NCI-H345 treated with DMSO at 0.1 percent for 48 hours (cell line): ENCODE data around the gene NUTM2B.
"Not testable (repeated sequence)": the region's sequence is repeated elsewhere in the genome, so short reads cannot be mapped to it uniquely, and the experiment has no call there.

ENCODE experiments used
- DNase-seq: peaks from one replicate; lab custom pipeline; 2025; ENCODE audit not compliant: unreplicated experiment; lab: John Stamatoyannopoulos, UW

Gene NUTM2B

GRCh38 chr10:79702927-79703326, at the start of gene NUTM2B:
TSS of gene NUTM2B (plus strand) at chr10:79703227. CDS start at chr10:79703610, 383 bp downstream.
- DNase-seq = not testable (repeated sequence)

DNA sequence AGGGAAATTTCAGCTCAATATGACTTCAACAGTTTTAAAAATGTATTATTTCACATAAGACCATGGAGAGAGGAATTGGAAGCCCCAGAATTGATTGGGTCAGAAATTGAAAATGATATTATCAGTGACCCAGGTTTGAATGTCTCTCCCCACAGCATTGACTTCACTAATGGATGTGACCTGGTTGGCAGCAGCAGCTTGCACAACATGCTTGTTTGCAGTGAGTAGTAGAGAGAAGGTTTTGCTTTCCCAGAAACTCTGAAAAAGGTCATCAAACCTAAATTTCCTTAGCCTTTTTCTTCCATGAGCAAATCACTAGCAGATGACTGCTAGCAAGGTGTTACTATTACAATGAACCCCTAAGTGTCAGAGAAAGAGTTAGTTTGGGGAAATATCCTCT, 39.7 kb upstream of the NUTM2B start:
- not testable (repeated sequence) for DNase-seq

- DNase-seq = not testable (repeated sequence)
Observed at GRCh38 chr10:79664686-79665085, 38.3 kb upstream of the NUTM2B start.

DNA sequence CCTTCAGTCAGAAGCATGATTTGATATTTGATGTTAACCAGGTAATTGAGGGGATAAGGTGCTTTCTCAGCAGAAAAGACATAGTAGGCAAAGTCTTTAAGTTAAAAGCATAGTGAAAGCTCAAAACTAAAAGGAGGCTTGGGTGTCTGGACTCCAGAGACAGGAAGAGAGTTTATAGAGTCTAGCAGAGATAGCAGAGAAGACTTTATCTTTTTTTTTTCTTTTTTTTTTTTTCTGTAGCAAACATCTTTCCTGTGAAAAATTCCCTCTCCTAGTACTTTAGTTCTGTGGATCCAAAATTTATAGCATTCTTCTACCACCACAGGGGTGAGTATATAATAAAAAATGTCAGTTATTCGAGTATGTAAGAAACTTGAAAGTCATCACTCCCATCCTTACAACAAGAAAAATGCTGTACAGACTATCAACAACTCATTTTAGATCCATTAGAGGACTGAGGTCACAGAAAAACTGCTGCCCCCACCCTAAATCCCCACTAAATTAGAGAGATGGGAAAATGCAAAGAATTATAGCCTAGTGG, 33.7 kb upstream of the NUTM2B start:
- not testable (repeated sequence) for DNase-seq

DNA sequence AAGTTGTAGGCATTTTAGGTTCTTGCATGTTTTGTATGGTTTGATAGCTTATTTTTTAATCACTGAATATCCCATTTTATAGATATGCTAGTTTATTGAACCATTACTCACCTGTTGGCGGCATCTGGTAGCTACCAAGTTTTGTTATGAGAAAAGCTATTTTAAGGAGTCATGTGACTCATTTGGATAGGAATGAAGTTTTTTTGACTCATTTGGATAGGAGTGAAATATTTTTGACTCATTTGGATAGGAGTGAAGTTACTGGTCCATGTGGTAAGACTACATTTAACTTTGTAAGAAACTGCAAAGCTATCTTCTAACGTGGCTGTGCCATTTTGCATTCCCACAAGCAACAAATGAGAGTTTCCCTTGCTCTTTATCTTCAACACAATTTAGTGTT, 28.1 kb upstream of the NUTM2B start:
- DNase-seq = not testable (repeated sequence)

DNA sequence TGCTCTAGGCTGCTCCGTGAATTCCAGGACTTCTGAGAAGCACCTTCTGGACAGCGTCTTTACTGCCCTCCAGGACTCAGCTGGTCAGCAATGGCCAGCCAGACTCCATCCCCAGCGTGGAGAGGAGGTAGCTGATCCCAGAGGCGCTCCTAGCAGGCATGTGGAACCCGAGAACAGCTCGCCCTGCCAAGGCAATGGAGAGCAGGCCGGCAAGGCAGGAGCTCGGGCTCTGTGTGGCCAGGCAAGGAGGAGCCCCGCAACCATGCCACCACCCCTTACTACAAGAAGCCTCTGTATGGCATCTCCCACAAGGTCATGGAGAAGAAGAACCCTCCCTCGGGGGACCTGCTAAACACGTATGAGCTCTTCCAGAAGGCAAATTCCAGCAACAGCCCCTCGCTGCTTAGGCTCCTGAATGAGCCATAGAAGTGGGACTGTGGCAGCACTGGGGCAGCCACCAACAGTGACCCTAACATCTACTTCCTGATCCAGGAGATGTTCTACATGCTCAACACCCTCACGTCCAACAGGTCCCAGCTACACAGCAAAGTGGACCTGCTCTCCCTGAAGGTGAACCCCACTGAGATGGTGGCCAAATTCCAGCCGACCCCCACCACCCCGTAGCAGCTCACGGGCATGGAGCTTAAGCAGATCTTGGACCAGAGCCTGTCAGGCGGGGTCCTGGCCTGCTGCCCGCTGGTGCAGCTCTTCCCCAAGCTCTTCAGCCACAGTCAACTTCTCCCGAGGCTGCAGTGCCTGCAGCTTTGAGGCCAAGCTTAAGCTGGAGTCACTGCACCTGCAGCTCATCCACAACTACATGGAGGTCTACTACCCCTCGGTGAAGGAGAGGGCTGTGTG, 19.8 kb upstream of the NUTM2B start:
- not testable (repeated sequence) for DNase-seq

- not testable (repeated sequence) for DNase-seq
Observed at GRCh38 chr10:79683884-79684720, 18.9 kb upstream of the NUTM2B start.

- not testable (repeated sequence) for DNase-seq
Observed at GRCh38 chr10:79685044-79685685, 17.9 kb upstream of the NUTM2B start.

DNA sequence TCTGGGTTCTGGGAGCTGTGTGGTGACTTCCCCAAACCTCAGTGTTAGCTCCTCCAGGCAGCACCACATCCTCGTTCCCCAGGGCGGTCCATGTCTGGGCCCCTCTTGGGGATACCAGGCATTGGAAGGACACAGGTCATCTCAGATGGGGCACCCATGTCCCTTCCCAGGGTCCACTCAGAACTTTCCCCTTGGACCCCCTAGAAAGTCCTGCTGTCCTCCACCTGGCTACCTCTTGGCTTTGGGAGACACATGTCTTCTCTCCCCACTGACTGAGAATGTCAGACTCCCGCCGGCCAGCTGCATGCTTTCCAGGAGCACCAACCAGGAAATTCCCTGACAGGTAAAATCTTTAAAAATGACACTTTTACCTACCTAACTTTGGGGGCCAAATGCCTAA, 16.4 kb upstream of the NUTM2B start:
- DNase-seq = not testable (repeated sequence)

GRCh38 chr10:79687406-79688150, 15.4 kb upstream of the NUTM2B start:
- DNase-seq = not testable (repeated sequence)

DNA sequence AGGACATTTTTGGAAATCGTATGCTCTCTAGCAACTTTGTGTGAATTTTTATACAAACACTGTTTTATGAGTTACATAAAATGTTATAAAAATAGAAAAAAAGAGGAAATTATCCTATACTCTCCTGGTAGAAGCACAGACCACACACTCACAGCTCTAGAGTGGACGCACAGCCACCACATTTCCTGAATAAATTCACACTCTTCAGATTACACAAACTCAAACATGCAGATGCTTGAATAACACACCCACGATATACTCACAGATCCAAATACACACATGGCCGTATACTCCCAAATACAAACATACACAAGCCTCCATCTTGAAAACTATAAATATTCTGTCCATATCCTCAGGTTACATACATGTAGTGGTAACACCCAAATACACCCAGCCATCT, 14.2 kb upstream of the NUTM2B start:
- not testable (repeated sequence) for DNase-seq

DNA sequence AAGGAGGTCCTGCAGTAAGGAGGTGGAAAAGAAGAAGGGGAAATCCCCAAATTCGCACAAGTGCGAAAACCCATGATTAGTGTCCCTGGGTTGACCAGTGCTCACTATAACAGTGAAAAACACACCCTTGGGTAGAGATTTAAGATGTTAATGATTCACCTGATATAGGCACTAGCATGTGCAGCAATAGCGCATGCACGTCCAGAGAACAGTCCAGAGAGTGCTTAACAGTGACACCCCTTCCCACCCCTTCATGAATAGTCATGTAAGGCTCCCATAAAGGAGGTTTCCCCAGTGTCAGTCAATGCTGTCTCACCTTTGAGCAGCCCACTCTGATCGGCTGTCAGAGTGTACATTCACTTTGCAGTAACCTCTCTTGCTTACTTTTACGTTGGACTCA, 6.4 kb upstream of the NUTM2B start:
- not testable (repeated sequence) for DNase-seq

- DNase-seq = not testable (repeated sequence)
Observed at GRCh38 chr10:79697141-79697540, 5.9 kb upstream of the NUTM2B start.

- not testable (repeated sequence) for DNase-seq
Observed at GRCh38 chr10:79700381-79700944, 2.6 kb upstream of the NUTM2B start.

GRCh38 chr10:79707017-79707416, 4.0 kb downstream of the NUTM2B start:
- not testable (repeated sequence) for DNase-seq

DNA sequence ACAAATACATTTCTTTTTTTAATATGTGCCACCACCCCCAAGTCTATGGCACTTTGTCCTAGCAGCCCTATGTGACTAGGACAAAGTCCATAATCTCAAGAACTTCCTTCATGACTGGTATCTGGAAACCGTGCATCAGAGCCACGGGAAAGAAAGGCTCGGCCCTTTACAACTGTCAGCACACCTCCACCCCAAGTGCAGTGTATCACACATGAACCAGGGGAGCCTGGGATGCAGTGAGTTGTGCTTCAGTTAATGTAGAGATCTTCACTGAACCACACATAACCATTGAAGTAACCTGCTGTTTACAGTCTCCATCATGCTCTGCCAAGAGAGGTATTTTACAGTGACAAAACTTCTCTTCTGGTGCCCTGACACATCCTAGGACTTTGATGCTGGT, 11.9 kb downstream of the NUTM2B start:
- DNase-seq = not testable (repeated sequence)

DNA sequence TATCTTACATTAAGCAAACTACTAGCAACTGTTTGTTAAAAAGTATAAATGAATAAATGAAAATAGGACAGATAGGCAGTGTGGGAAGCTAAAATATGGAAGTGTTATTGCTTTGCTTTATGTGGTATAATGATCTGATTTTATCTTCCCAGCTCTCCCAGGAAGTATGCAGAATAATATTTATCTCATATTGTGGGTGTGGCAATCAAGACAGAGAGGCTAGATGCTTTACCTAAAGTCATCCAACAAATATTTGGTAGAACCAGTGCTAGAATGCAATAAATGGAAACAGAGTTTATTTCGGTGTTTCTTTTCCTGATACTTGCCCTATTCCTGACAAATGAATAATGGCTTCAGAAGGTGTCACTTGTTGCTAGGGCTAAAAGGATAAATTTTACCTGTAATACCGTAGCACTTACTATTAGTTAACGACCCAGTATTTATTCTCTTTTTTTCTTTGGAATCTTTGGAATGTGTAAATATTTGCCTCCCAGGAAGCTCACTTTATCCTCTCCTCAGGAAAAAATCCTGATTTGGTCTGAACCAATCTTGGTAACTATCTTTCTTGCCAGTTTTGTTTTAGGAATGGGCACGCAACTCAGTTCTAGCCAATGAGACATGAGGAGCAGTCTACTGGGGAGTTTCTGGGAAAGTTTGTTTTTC, 14.0 kb downstream of the NUTM2B start:
- not testable (repeated sequence) for DNase-seq

DNA sequence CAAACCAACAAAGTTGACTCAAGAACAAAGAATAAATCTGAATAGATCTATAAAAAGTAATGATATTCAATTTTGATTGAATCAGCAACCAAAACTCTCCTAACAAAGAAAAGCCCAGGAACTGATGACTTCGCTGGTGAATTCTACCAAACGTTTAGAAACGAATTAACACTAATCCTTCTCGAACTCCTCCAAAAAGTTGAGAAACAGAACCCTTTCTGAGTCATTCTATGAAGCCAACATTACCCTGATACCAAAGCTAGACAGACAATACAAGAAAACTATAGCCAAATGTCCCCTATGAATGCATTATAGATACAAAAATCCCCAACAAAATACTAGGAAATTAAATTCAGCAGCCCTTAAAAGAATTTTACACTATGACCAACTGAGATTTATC, 17.0 kb downstream of the NUTM2B start:
- not testable (repeated sequence) for DNase-seq

DNA sequence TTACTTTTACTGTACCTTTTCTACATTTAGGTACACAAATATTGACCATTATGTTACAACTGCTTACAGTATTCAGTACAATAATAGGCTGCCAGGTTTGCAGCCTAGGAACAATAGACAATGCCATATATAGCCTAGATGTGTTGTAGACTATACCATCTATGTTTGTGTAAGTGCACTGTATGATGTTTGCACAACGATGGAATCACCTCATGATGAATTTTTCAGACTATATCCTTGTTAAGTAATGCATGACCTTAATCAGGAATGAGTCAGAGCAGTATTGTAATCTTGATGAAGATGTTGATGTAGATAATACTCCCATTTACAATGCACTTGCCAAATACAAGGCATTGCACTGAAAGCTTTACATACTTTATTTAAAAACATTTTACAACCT, 23.6 kb downstream of the NUTM2B start:
- DNase-seq = not testable (repeated sequence)
